Adrenal gland (tissue), 5 donors: ENCODE data around the gene SIAE.

Source experiments
- CTCF ChIP-seq, 6 experiments: fragments of 450-650 bp in 4 of 6; fragments of 200-600 bp in 2 of 6; sonication (generic) in 1 of 6; IDR thresholded peaks; 1 replicate in 5 of 6; 2 replicates in 1 of 6; pipeline versions ENCODE4 v1.5.1 to v1.8.0; 2016 to 2021; ENCODE audit warnings: antibody characterized with exemption in 6 of 6, mild to moderate bottlenecking in 2 of 6, moderate library complexity in 1 of 6
- POLR2A ChIP-seq, 2 donors: fragments of 450-650 bp; IDR thresholded peaks; one replicate each; pipeline ENCODE4 v1.6.1; 2017; ENCODE audit warnings: antibody characterized with exemption in 2 of 2, mild to moderate bottlenecking in 2 of 2, moderate library complexity in 1 of 2
- donor health status: DM: no; HTN: no; CAD: no.

DNA sequence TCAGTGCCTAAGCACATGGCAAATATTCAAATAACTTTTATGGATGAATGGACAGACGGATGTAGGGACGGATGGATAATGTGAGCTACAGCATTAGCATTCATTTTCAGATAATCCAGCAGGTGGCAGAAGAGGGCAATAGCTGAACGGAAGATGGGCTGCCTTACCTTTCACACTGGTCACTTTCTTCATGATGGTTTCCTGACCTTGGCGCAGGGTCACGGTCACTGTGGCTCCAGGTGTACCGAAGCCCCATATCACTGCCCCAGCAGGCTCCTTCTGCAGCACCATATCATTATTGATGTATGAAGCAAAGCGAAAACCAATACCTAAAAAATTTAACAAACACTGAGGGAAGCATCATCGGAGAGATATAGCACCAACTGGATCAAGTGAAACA is 4.3 kb downstream of the SIAE start:
- peak; percentile 48 to 89 (median 84) for TF ChIP-seq CTCF (IDR thresholded peaks at IDR 0.05)
- TF ChIP-seq POLR2A (IDR thresholded peaks at IDR 0.05), result no peak
